MM.1S (cell line): Measurements from ENCODE around the gene UQCR10.

Source experiments
- CTCF ChIP-seq: fragments of 300-600 bp; sonication (generic); IDR thresholded peaks from 2 replicates; pipeline ENCODE4 v1.5.1; 2016; ENCODE audit warnings: antibody characterized with exemption, low read length, mixed read lengths
- EZH2 ChIP-seq: fragments of 300-600 bp; sonication (generic); optimal IDR thresholded peaks from 2 replicates; pipeline ENCODE3; 2017; ENCODE audit warnings: low read depth, mild to moderate bottlenecking, antibody characterized with exemption, low read length, mixed read lengths

GRCh38 chr22:29782061-29782845 is 15.1 kb downstream of the UQCR10 start:
- TF ChIP-seq CTCF (no peak), EZH2 (no peak)
